ENCODE data around the gene AIMP1. TPM values are rescaled to one million over a fixed set of nuclear protein-coding genes. Genes with fewer than 3 reads are reported as not detected.

The AIMP1 gene
- total and polyA plus RNA-seq, 9 donors = 19.7 to 46.5 (median 39.4) TPM

DNA sequence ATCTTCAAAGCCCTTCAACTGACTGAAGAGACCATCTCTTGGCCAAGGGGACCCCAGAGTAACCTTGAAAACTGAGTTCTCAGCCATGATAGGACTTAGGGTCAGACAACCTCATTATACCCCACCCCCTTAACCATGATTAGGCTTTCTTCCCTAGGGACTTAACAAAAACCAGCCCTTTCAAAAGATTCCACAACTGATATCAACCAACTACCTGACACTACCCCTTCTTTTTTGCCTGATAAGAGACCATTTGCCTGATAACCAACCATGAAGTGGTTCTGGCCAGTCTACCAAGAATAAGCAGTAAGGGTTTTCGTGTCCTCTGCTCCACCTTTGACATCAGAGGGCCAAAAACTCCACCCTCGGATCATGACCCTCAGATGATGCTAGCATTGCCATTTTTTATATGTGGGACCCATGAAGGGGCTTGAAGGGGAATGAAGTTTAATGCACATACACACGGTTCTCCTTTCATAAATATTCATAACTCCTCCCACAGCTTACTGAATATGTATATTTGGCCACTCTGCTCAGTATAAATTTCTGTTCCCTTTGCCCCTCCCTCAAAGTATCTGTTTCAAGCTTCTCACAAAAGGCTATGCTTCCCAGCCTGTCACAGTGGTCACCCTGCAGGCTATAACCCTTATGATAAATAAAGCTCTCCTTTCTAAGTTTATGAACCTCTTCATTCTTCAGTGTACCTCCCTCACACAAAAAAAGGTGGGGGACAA lies 12.6 kb upstream of the AIMP1 start:
- WGBS, 3 donors = 93 to 97% (median 95%) methylated on average over 3 of the region's 3 CpGs
- no peaks in the 10 kb centered on the region for H3K27me3 ChIP-seq
- TF ChIP-seq CTCF (IDR thresholded peaks at IDR 0.05) (no peak), EP300 (IDR thresholded peaks at IDR 0.05) (no peak)
- intact Hi-C loops (cut with DNase I) = no loop called here
- H3K9me3 ChIP-seq = no peaks in the 10 kb centered on the region
- H3K27ac ChIP-seq = no peak overlapping the region
- no peak for DNase-seq
- H3K36me3 ChIP-seq = no peaks in the 10 kb centered on the region
- no peak overlapping the region for H3K4me3 ChIP-seq
- H3K4me1 ChIP-seq (ENCODE audit: insufficient read depth) = peaks cover 2% of the 10 kb centered on the region

DNA sequence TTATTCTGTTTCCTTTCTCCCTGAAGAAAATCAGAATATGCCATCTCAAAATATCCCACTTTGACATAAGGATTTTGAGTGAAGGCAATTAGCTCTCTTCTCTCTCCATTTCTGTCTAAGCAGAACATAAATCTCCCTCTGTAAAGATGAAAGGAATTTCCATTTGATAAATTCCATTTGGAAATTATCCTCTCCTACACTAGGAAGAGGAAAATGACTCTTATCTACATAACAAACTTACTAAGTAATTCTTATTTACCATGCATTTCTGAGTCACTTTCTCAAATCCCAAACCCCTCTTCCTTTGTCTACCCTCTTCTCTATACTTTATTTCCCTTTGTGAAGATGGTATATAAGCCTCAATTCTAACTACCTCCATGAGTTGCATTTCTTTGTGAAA lies 11.7 kb upstream of the AIMP1 start:
- H3K9me3 ChIP-seq = no peaks in the 10 kb centered on the region
- H3K4me3 ChIP-seq = no peak overlapping the region
- H3K27me3 ChIP-seq = no peaks in the 10 kb centered on the region
- DNase-seq = no peak
- TF ChIP-seq EP300 (IDR thresholded peaks at IDR 0.05) = no peak
- no peak for TF ChIP-seq CTCF (IDR thresholded peaks at IDR 0.05)
- no peak for TF ChIP-seq POLR2A (IDR thresholded peaks at IDR 0.05)
- H3K4me1 ChIP-seq (ENCODE audit: insufficient read depth) = peaks cover 2% of the 10 kb centered on the region
- H3K36me3 ChIP-seq = no peaks in the 10 kb centered on the region
- H3K27ac ChIP-seq = no peak overlapping the region
- intact Hi-C loops (cut with DNase I) = no loop called here

- no peak for DNase-seq
- H3K9me3 ChIP-seq = no peaks in the 10 kb centered on the region
- H3K4me3 ChIP-seq = no peak overlapping the region
- H3K36me3 ChIP-seq = no peaks in the 10 kb centered on the region
- H3K4me1 ChIP-seq (ENCODE audit: insufficient read depth) = peaks cover 2% of the 10 kb centered on the region
- intact Hi-C loops (cut with DNase I) = no loop called here
- H3K27ac ChIP-seq = no peak overlapping the region
- 86 to 92% (median 90%) methylated on average over 4 of the region's 4 CpGs for WGBS, 3 donors
- TF ChIP-seq CTCF (IDR thresholded peaks at IDR 0.05) = no peak
- TF ChIP-seq POLR2A (IDR thresholded peaks at IDR 0.05) = no peak
- no peak for TF ChIP-seq EP300 (IDR thresholded peaks at IDR 0.05)
- H3K27me3 ChIP-seq = no peaks in the 10 kb centered on the region
These were observed 10.8 kb upstream of the AIMP1 start for GRCh38 chr4:106305435-106306055.

DNA sequence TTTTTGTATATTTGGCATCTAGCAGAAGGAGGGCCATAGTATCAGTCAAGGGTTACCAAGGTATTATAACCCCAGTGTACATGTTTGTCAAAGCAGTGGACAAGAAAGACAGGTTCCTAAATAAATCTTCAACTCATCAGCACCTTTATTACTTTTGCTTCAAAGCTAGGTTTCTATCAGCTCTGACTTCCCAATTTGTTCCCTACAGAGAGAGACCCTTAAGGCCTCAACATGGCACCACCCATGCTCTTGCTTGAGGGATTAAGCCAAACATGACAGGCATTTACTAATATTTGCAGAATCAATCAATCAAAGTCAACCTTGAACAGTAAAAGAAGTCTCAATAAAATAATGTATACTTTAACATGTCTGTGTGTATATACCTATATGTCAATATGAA lies 9.8 kb upstream of the AIMP1 start:
- Histone ChIP-seq H3K27me3 (no peaks in the 10 kb centered on the region), H3K27ac (no peak overlapping the region), H3K36me3 (no peaks in the 10 kb centered on the region), H3K4me3 (no peak overlapping the region), H3K9me3 (no peaks in the 10 kb centered on the region), H3K4me1 (ENCODE audit: insufficient read depth) (peaks cover 2% of the 10 kb centered on the region)
- TF ChIP-seq CTCF (IDR thresholded peaks at IDR 0.05) (no peak), POLR2A (IDR thresholded peaks at IDR 0.05) (no peak), EP300 (IDR thresholded peaks at IDR 0.05) (no peak)
- DNase-seq = no peak
- intact Hi-C loops (cut with DNase I) = no loop called here

Data from ovary (tissue), 9 donors.